ENCODE measurements around the gene PHACTR1.

The PHACTR1 gene

GRCh38 chr6:12748411-12748810 lies 31.8 kb downstream of the PHACTR1 start:
- Histone ChIP-seq H3K27ac (ENCODE audit: low read depth, low read length) (no peak overlapping the region), H3K9me3 (ENCODE audit: control insufficient read depth in 5 of 5, low read length in 5 of 5) (peaks cover 0 to 8% (median 0%) of the 10 kb centered on the region in 5 donors), H3K4me3 (ENCODE audit: low read depth in 1 of 5, low read length in 5 of 5) (no peak overlapping the region), H3K36me3 (ENCODE audit: control insufficient read depth in 5 of 5, insufficient read depth in 5 of 5, low read length in 5 of 5) (no peaks in the 10 kb centered on the region), H3K4me1 (ENCODE audit: control insufficient read depth in 5 of 5, insufficient read depth in 5 of 5, low read length in 5 of 5) (peaks cover 0 to 9% (median 5%) of the 10 kb centered on the region in 5 donors), H3K9ac (ENCODE audit: low read length in 5 of 5) (no peak overlapping the region), H3K27me3 (ENCODE audit: control insufficient read depth in 5 of 5, insufficient read depth in 4 of 5, low read length in 5 of 5) (peaks cover 9 to 35% (median 20%) of the 10 kb centered on the region in 5 donors)

- H3K4me1 ChIP-seq (ENCODE audit: control insufficient read depth in 5 of 5, insufficient read depth in 5 of 5, low read length in 5 of 5), result peaks cover 0 to 9% (median 5%) of the 10 kb centered on the region in 5 donors
- H3K4me3 ChIP-seq (ENCODE audit: low read depth in 1 of 5, low read length in 5 of 5), result no peak overlapping the region
- H3K27ac ChIP-seq (ENCODE audit: low read depth, low read length), result no peak overlapping the region
- peaks cover 0 to 8% (median 0%) of the 10 kb centered on the region in 5 donors for H3K9me3 ChIP-seq (ENCODE audit: control insufficient read depth in 5 of 5, low read length in 5 of 5)
- H3K27me3 ChIP-seq (ENCODE audit: control insufficient read depth in 5 of 5, insufficient read depth in 4 of 5, low read length in 5 of 5), result peaks cover 9 to 35% (median 20%) of the 10 kb centered on the region in 5 donors
- no peak overlapping the region for H3K9ac ChIP-seq (ENCODE audit: low read length in 5 of 5)
- H3K36me3 ChIP-seq (ENCODE audit: control insufficient read depth in 5 of 5, insufficient read depth in 5 of 5, low read length in 5 of 5), result no peaks in the 10 kb centered on the region
Observed at GRCh38 chr6:12748815-12749521, 32.4 kb downstream of the PHACTR1 start.

- Histone ChIP-seq H3K9me3 (ENCODE audit: control insufficient read depth in 5 of 5, low read length in 5 of 5) (peaks cover 0 to 8% (median 0%) of the 10 kb centered on the region in 5 donors), H3K9ac (ENCODE audit: low read length in 5 of 5) (no peak overlapping the region), H3K4me1 (ENCODE audit: control insufficient read depth in 5 of 5, insufficient read depth in 5 of 5, low read length in 5 of 5) (peaks cover 0 to 9% (median 5%) of the 10 kb centered on the region in 5 donors), H3K4me3 (ENCODE audit: low read depth in 1 of 5, low read length in 5 of 5) (peak overlapping the region in 1 of 5 donors; percentile 38), H3K27me3 (ENCODE audit: control insufficient read depth in 5 of 5, insufficient read depth in 4 of 5, low read length in 5 of 5) (peaks cover 9 to 35% (median 20%) of the 10 kb centered on the region in 5 donors), H3K27ac (ENCODE audit: low read depth, low read length) (no peak overlapping the region), H3K36me3 (ENCODE audit: control insufficient read depth in 5 of 5, insufficient read depth in 5 of 5, low read length in 5 of 5) (no peaks in the 10 kb centered on the region)
Observed at GRCh38 chr6:12749531-12750379, 33.2 kb downstream of the PHACTR1 start.

- H3K36me3 ChIP-seq (ENCODE audit: control insufficient read depth in 5 of 5, insufficient read depth in 5 of 5, low read length in 5 of 5), result no peaks in the 10 kb centered on the region
- no peak overlapping the region for H3K27ac ChIP-seq (ENCODE audit: low read depth, low read length)
- H3K9me3 ChIP-seq (ENCODE audit: control insufficient read depth in 5 of 5, low read length in 5 of 5), result peaks cover 0 to 8% (median 0%) of the 10 kb centered on the region in 5 donors
- no peak overlapping the region for H3K4me3 ChIP-seq (ENCODE audit: low read depth in 1 of 5, low read length in 5 of 5)
- peaks cover 9 to 35% (median 20%) of the 10 kb centered on the region in 5 donors for H3K27me3 ChIP-seq (ENCODE audit: control insufficient read depth in 5 of 5, insufficient read depth in 4 of 5, low read length in 5 of 5)
- H3K9ac ChIP-seq (ENCODE audit: low read length in 5 of 5), result no peak overlapping the region
- peaks cover 0 to 9% (median 5%) of the 10 kb centered on the region in 5 donors for H3K4me1 ChIP-seq (ENCODE audit: control insufficient read depth in 5 of 5, insufficient read depth in 5 of 5, low read length in 5 of 5)
Observed at GRCh38 chr6:12750416-12750815, 33.8 kb downstream of the PHACTR1 start.

GRCh38 chr6:12751694-12752325 lies 35.2 kb downstream of the PHACTR1 start:
- Histone ChIP-seq H3K9me3 (ENCODE audit: control insufficient read depth in 5 of 5, low read length in 5 of 5) (peaks cover 0 to 8% (median 0%) of the 10 kb centered on the region in 5 donors), H3K27me3 (ENCODE audit: control insufficient read depth in 5 of 5, insufficient read depth in 4 of 5, low read length in 5 of 5) (peaks cover 9 to 28% (median 17%) of the 10 kb centered on the region in 5 donors), H3K36me3 (ENCODE audit: control insufficient read depth in 5 of 5, insufficient read depth in 5 of 5, low read length in 5 of 5) (no peaks in the 10 kb centered on the region), H3K9ac (ENCODE audit: low read length in 5 of 5) (no peak overlapping the region), H3K27ac (ENCODE audit: low read depth, low read length) (no peak overlapping the region), H3K4me1 (ENCODE audit: control insufficient read depth in 5 of 5, insufficient read depth in 5 of 5, low read length in 5 of 5) (peaks cover 0 to 9% (median 5%) of the 10 kb centered on the region in 5 donors), H3K4me3 (ENCODE audit: low read depth in 1 of 5, low read length in 5 of 5) (no peak overlapping the region)

GRCh38 chr6:12753036-12753435 lies 36.5 kb downstream of the PHACTR1 start:
- H3K27ac ChIP-seq (ENCODE audit: low read depth, low read length), result no peak overlapping the region

GRCh38 chr6:12760226-12760625 lies 43.7 kb downstream of the PHACTR1 start:
- Histone ChIP-seq H3K4me3 (ENCODE audit: low read depth in 1 of 5, low read length in 5 of 5) (no peak overlapping the region), H3K36me3 (ENCODE audit: control insufficient read depth in 5 of 5, insufficient read depth in 5 of 5, low read length in 5 of 5) (no peaks in the 10 kb centered on the region), H3K27ac (ENCODE audit: low read depth, low read length) (no peak overlapping the region), H3K27me3 (ENCODE audit: control insufficient read depth in 5 of 5, insufficient read depth in 4 of 5, low read length in 5 of 5) (peaks cover 0 to 7% (median 0%) of the 10 kb centered on the region in 5 donors), H3K4me1 (ENCODE audit: control insufficient read depth in 5 of 5, insufficient read depth in 5 of 5, low read length in 5 of 5) (no peaks in the 10 kb centered on the region), H3K9ac (ENCODE audit: low read length in 5 of 5) (no peak overlapping the region), H3K9me3 (ENCODE audit: control insufficient read depth in 5 of 5, low read length in 5 of 5) (no peaks in the 10 kb centered on the region)

More at GRCh38 chr6:12753036-12753435, 36.5 kb downstream of the PHACTR1 start:
- no peaks in the 10 kb centered on the region for H3K36me3 ChIP-seq (ENCODE audit: control insufficient read depth in 5 of 5, insufficient read depth in 5 of 5, low read length in 5 of 5)
- H3K4me3 ChIP-seq (ENCODE audit: low read depth in 1 of 5, low read length in 5 of 5), result no peak overlapping the region
- H3K9me3 ChIP-seq (ENCODE audit: control insufficient read depth in 5 of 5, low read length in 5 of 5), result peaks cover 0 to 8% (median 0%) of the 10 kb centered on the region in 5 donors
- peaks cover 0 to 9% (median 5%) of the 10 kb centered on the region in 5 donors for H3K4me1 ChIP-seq (ENCODE audit: control insufficient read depth in 5 of 5, insufficient read depth in 5 of 5, low read length in 5 of 5)
- H3K27me3 ChIP-seq (ENCODE audit: control insufficient read depth in 5 of 5, insufficient read depth in 4 of 5, low read length in 5 of 5), result peaks cover 8 to 24% (median 17%) of the 10 kb centered on the region in 5 donors
- H3K9ac ChIP-seq (ENCODE audit: low read length in 5 of 5), result no peak overlapping the region

GRCh38 chr6:12760911-12761310 lies 44.3 kb downstream of the PHACTR1 start:
- Histone ChIP-seq H3K9ac (ENCODE audit: low read length in 5 of 5) (no peak overlapping the region), H3K4me3 (ENCODE audit: low read depth in 1 of 5, low read length in 5 of 5) (no peak overlapping the region), H3K27ac (ENCODE audit: low read depth, low read length) (no peak overlapping the region), H3K9me3 (ENCODE audit: control insufficient read depth in 5 of 5, low read length in 5 of 5) (no peaks in the 10 kb centered on the region), H3K36me3 (ENCODE audit: control insufficient read depth in 5 of 5, insufficient read depth in 5 of 5, low read length in 5 of 5) (no peaks in the 10 kb centered on the region), H3K27me3 (ENCODE audit: control insufficient read depth in 5 of 5, insufficient read depth in 4 of 5, low read length in 5 of 5) (peaks cover 0 to 7% (median 0%) of the 10 kb centered on the region in 5 donors), H3K4me1 (ENCODE audit: control insufficient read depth in 5 of 5, insufficient read depth in 5 of 5, low read length in 5 of 5) (no peaks in the 10 kb centered on the region)

- Histone ChIP-seq H3K9ac (ENCODE audit: low read length in 5 of 5) (no peak overlapping the region), H3K27ac (ENCODE audit: low read depth, low read length) (no peak overlapping the region), H3K36me3 (ENCODE audit: control insufficient read depth in 5 of 5, insufficient read depth in 5 of 5, low read length in 5 of 5) (no peaks in the 10 kb centered on the region), H3K9me3 (ENCODE audit: control insufficient read depth in 5 of 5, low read length in 5 of 5) (no peaks in the 10 kb centered on the region), H3K4me3 (ENCODE audit: low read depth in 1 of 5, low read length in 5 of 5) (no peak overlapping the region), H3K27me3 (ENCODE audit: control insufficient read depth in 5 of 5, insufficient read depth in 4 of 5, low read length in 5 of 5) (peaks cover 0 to 7% (median 0%) of the 10 kb centered on the region in 5 donors), H3K4me1 (ENCODE audit: control insufficient read depth in 5 of 5, insufficient read depth in 5 of 5, low read length in 5 of 5) (no peaks in the 10 kb centered on the region)
Observed at GRCh38 chr6:12761376-12762115, 45.0 kb downstream of the PHACTR1 start.
